ENCODE measurements around the gene FOXL3. TPM values are rescaled to one million over a fixed set of nuclear protein-coding genes. Genes with fewer than 3 reads are reported as not detected.

FOXL3 gene
- total RNA-seq, 4 donors from 2014 or later, result not detected

- intact Hi-C loops (cut with DNase I; ENCODE audit: low total_unique reads), result no loop called here
- TF ChIP-seq, protein P1, sequence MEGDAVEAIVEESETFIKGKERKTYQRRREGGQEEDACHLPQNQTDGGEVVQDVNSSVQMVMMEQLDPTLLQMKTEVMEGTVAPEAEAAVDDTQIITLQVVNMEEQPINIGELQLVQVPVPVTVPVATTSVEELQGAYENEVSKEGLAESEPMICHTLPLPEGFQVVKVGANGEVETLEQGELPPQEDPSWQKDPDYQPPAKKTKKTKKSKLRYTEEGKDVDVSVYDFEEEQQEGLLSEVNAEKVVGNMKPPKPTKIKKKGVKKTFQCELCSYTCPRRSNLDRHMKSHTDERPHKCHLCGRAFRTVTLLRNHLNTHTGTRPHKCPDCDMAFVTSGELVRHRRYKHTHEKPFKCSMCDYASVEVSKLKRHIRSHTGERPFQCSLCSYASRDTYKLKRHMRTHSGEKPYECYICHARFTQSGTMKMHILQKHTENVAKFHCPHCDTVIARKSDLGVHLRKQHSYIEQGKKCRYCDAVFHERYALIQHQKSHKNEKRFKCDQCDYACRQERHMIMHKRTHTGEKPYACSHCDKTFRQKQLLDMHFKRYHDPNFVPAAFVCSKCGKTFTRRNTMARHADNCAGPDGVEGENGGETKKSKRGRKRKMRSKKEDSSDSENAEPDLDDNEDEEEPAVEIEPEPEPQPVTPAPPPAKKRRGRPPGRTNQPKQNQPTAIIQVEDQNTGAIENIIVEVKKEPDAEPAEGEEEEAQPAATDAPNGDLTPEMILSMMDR (IDR thresholded peaks at IDR 0.05), result no peak
- Histone ChIP-seq H3K4me1 (no peaks in the 10 kb centered on the region), H3K4me3 (no peak overlapping the region), H3K36me3 (no peaks in the 10 kb centered on the region), H3K27me3 (no peaks in the 10 kb centered on the region), H3K9me3 (no peaks in the 10 kb centered on the region), H3K27ac (no peak overlapping the region)
- DNase-seq, result no peak
These were observed 37.6 kb upstream of the FOXL3 start for GRCh38 chr7:252216-252965.

DNA sequence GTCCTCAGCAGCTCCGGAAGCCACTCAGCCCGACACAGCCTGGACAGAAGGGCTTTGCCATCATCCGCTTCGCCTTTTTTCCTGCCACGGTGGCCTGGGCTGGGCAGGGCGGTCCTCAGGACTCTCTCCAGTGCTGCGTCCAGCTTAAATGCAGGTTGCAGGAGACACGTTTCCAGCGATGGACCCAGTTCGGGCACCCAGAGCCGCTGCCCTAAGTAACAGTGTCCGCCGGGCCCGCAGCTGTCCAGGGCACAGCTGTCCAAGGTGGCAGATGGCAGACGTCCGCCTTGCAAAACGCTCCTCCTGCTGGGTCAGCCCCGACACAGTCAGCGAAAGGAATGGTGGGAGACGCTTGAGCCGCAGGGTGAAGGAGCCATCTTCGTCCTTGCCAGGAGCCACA lies 37.0 kb upstream of the FOXL3 start:
- H3K27ac ChIP-seq, result no peak overlapping the region
- H3K9me3 ChIP-seq, result no peaks in the 10 kb centered on the region
- H3K4me3 ChIP-seq, result no peak overlapping the region
- TF ChIP-seq, protein P1 (IDR thresholded peaks at IDR 0.05), result no peak
- no peak for TF ChIP-seq POLR2A (IDR thresholded peaks at IDR 0.05)
- DNase-seq, result no peak
- no peaks in the 10 kb centered on the region for H3K4me1 ChIP-seq
- intact Hi-C loops (cut with DNase I; ENCODE audit: low total_unique reads), result no loop called here
- no peaks in the 10 kb centered on the region for H3K36me3 ChIP-seq
- H3K27me3 ChIP-seq, result no peaks in the 10 kb centered on the region

- no peak overlapping the region for H3K4me3 ChIP-seq
- H3K4me1 ChIP-seq, result no peaks in the 10 kb centered on the region
- H3K9me3 ChIP-seq, result no peaks in the 10 kb centered on the region
- intact Hi-C loops (cut with DNase I; ENCODE audit: low total_unique reads), result no loop called here
- H3K27me3 ChIP-seq, result no peaks in the 10 kb centered on the region
- no peak overlapping the region for H3K27ac ChIP-seq
- H3K36me3 ChIP-seq, result no peaks in the 10 kb centered on the region
- no peak for TF ChIP-seq POLR2A (IDR thresholded peaks at IDR 0.05)
- TF ChIP-seq, protein P1 (IDR thresholded peaks at IDR 0.05), result no peak
- no peak for DNase-seq
These were observed 36.2 kb upstream of the FOXL3 start for GRCh38 chr7:253581-254336.

DNA sequence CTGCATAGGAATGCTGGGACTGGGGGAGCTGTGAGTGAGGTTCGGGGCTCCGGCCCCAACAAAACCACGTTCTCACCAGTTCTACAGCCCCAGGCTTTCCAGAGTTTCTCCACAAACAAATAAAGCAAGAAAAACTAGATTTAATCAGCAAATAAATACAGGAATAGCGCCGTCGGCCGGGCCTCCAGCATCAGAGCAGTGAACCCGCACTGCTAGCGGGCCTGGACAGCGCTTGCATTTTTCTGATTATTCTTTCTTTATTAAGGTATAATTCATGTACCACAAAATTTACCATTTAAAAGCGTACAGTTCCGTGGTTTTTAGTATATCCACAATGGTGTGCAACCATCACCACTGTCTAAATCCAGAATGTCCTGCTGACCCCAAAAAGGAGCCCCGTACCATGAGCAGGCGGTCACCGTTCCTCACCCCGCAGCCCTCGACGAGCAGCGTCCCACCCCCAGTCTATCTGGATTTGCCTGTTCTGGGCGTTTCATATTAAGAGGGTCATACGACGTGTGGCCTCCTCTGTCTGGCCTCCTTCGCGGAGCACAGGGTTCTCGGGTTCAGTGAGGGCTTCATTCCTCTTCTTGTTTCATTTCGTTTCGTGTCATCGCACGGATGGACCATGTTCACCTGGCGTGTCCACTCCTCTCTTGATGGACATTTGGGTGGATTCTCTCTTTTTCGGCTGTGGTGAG lies 35.5 kb upstream of the FOXL3 start:
- intact Hi-C loops (cut with DNase I; ENCODE audit: low total_unique reads), result no loop called here
- no peak overlapping the region for H3K4me3 ChIP-seq
- no peak overlapping the region for H3K27ac ChIP-seq
- no peaks in the 10 kb centered on the region for H3K36me3 ChIP-seq
- no peaks in the 10 kb centered on the region for H3K4me1 ChIP-seq
- no peaks in the 10 kb centered on the region for H3K27me3 ChIP-seq
- TF ChIP-seq, protein P1 (IDR thresholded peaks at IDR 0.05), result no peak
- TF ChIP-seq POLR2A (IDR thresholded peaks at IDR 0.05), result no peak
- DNase-seq, result no peak
- no peaks in the 10 kb centered on the region for H3K9me3 ChIP-seq

DNA sequence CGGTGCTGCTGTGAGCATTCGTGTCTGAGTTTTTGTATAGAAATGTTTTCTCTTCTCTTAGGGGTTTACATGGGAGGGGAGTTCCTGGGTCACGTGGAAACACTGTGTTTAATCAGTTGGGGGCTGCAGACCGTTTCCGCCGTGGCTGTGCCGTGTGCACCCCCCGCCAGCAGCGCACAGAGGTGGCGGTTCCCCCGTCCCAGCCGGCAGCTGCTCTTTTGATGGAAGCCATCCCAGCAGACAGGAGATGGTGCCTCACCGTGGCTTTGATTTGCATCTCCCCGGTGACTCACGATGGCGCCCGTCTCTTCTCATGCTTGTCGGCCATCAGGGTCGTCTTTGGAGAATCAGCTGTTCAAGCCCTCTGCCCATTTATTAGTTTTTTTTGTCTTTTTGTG lies 34.9 kb upstream of the FOXL3 start:
- intact Hi-C loops (cut with DNase I; ENCODE audit: low total_unique reads), result no loop called here

More for the DNA sequence above, 34.9 kb upstream of the FOXL3 start:
- Histone ChIP-seq H3K4me1 (no peaks in the 10 kb centered on the region), H3K27me3 (no peaks in the 10 kb centered on the region), H3K9me3 (no peaks in the 10 kb centered on the region), H3K4me3 (no peak overlapping the region), H3K27ac (no peak overlapping the region), H3K36me3 (no peaks in the 10 kb centered on the region)
- DNase-seq, result no peak
- TF ChIP-seq, protein P1 (IDR thresholded peaks at IDR 0.05), result no peak
- no peak for TF ChIP-seq POLR2A (IDR thresholded peaks at IDR 0.05)

Data from uterus (tissue), 4 donors.